EL (cell line): ENCODE data around the gene MAPK4.

Experiments
- DNase-seq: peaks from one replicate; pipeline ENCODE4 v3.0.0-alpha.2; 2016

MAPK4 gene

DNA sequence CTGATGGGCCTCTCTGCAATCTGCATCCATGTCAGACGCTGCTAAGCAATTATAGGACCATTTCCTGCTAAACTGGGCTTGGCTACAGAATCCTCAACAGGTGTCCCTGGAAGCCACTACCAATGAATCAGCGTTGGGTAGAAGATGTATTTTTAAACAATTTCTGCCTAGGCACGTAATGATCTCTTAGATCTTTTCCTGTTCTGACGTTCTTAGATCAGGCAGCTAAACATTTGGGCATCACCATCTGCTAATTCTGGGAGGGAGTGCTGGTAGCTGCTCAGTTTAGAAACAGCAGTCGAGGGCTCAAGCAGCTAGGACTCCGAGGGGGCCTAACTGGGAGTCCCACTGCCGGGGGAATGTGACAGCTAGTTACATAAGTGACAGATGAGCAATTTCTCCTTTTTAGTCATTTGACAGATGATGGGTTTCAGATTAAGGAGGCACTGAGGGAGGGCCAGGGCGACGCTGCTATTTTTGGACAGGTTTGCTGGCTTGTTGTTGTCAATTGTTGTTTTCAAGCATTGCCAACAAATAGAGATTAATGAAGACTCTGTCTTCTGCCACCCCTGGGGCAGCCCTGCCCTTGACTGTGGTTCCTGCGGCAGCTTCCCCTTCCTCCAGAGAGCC is 167.2 kb downstream of the MAPK4 start:
- DNase-seq: no peak

DNA sequence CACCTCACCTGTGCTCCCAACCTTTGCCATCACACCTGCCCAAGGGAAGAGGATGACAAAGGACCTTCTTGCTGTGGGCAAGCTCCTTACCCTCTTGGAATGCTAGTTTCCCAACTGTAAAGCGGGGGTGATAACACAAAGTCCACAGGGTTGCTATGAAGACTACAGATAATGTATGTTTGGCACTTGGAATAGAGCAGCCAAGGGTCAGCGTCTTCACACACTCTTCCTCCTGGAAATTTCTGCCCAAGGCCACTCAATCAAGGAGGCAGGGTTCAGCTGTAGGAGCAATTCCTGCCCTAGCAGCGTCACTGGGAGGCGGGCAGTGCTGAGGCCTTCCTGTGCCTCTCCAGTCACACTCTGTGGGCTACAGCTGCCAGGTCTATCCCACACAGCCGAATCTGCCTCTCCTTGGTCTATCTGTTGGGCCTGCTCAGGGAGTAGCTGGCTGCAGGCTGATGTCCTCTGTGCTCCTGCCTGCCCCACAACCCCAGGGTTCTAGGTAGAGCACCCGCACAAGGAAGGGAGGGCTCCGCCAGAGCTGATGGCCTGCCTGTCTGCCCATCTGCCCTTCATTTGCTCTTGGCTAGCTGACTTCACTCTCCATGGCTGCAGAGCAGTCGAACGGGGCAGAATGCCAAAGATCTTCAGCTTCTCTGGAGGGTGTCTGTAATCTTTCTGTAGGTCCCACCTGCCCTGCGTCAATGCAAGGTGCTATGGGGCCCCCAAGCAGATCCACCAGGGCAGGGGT is 168.0 kb downstream of the MAPK4 start:
- DNase-seq: no peak

DNA sequence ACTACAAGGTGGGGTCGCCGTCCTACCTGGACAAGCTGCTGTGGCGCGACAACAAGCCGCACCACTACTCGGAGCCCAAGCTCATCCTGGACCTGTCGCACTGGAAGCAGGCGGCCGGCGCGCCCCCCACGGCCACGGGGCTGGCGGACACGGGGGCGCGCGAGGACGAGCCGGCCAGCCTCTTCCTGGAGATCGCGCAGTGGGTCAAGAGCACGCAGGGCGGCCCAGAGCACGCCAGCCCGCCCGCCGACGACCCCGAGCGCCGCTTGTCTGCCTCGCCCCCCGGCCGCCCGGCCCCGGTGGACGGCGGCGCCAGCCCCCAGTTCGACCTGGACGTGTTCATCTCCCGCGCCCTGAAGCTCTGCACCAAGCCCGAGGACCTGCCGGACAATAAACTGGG is 169.5 kb downstream of the MAPK4 start:
- no peak for DNase-seq

DNA sequence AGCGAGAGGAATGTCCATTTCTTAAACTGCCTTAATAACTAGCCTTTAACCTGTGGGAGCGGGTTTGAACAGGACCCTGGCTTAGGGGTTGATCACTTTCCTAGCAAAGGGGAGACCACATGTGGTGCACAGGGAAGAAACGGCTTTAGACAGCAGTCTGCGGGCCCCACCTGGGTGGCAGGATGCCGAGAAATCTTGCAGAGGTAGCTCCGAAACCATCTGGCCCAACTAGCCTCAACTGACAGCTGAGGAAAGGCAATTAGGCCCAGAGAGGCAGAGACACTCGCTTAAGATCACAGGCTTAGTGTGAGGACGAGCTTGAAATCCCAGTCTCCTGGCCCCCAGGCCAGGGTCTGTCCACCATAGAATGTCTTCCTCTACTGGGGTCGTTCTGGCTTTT is 170.1 kb downstream of the MAPK4 start:
- DNase-seq: no peak

DNA sequence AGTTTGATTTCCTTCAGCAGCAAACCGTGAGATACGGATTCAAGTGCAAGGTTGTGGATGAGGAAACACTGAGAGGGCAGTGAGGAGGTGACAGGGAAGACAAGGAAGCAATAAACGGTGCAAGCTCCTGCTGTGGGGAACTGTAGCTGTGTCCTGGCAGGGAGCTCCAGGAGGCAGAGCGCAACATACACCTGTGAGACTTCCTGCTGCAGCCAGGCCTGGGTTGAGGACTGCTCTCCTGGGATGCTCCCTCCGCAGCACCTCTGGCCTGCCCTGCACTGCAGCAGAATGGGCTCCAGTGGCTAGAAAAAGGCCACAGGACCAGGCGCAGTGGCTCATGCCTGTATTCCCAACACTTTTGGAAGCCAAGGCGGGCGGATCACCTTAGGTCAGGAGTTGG is 174.5 kb downstream of the MAPK4 start:
- no peak for DNase-seq

DNA sequence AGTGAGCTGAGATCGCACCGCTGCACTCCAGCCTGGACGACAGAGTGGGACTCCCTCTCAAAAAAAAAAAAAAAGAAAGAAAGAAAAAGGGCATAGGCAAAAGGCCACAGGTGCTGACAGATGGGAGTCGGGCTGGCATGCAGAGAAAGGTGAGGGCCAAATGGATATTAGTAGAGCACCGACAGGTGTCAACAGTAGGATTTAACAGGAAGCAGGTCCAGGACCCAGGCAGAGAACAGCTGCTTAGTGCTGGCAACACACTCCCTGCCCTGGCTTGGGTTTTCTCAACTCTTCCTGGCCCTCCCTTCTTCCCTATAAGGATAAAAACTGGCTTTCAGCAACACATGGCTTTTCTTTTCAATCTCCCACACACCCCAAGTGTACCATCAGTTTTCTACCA is 175.0 kb downstream of the MAPK4 start:
- DNase-seq: no peak

DNA sequence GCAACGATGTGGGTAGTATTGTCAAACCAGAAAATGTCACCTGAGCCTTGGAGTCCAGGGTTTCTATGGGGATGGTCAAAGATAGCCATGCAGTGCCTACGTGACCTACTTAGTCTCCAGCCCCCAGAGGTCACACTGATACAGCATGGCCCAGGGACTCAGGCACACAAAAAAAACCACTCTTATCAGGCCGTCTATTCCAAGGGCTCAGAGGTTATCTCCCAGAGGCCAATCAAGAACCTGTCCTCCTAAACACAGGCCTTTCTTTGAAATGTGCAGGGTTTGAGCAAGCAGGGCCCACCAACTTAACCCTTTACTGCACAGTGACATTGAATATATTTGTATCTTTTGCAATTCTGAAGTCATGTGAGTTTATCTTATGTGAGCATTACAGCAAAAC is 177.2 kb downstream of the MAPK4 start:
- DNase-seq: no peak

DNA sequence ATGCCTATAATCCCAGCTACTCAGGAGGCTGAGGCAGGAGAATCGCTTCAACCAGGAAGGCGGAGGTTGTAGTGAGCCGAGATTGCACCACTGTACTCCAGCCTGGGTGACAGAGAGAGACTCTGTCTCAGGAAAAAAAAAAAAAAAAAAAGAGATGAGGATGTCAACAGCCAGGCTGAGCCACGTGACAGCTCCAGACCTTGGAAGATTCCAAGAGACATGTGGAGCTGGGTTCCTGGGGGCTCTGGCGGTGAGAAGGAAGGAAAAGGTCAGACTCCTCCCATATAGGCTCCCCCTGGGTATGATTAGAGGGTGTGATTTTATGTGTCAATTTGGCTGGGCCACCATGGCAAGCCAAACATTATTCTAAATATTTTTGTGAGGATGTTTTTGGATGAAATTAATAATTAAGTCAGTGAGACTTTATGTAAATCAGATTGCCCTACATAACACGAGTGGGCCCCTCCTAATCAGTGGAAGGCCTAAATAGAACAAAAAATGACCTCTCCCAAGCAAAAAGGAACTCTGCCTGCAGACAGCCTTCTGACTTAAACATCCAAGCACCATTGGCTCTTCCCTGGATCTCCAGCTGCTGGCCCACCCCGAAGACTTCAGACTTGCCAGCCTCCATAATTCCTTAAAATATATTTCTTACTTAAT is 178.3 kb downstream of the MAPK4 start:
- no peak for DNase-seq

DNA sequence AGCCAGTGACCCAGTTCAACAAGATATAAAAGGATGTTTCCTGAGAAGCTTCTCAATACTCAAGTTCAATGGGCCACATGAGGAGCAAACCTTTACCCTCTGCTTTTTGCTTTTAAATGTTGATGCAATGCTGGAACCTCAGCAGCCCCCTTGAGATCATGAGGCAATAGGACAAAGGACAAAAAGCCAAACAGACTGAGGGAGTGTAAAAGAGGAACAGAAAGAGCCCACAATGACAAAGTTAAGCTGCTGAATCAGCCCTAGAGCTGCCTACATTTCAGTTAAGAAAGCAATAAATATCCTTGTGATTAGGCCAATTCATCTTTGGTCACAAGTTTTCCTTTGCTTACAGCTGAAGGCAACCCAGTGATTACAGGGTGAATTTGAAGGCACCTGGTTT is 183.1 kb downstream of the MAPK4 start:
- DNase-seq: no peak

DNA sequence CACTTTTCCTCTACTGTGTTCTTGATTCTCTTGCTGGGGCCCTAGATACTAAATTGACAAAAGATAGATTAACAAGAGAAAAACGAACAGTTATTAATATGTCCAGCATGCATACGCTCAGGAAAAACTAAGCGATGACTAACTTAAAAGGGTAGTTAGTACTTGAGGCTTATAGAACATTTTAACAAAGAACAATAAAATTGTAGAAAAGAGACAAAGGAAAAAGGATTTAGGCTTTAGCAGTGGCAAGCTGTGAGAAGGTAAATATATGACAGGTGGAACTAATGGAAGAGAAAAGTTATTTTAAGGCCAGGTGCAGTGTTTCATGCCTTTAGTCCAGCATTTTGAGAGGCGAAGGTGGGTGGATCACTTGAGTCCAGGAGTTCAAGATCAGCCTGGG is 184.4 kb downstream of the MAPK4 start:
- DNase-seq: no peak

DNA sequence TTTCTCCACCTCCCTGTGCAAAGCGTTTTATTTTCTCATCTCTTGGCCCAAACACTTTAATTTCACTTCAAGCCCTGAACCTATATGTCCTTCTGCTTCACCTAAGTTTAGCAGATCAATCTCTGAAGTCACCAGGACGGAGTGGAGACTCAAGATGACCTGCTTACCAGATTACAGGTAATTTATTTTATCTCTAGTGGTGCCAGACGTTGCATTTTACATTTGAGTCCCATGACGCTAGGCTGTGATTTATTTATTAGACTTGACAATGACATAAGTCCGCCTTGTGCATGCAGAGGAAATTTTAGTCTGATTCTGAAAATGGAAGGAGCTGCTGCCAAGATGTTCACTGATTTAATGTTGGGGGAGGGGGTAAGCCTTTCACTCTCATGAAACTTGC is 186.1 kb downstream of the MAPK4 start:
- DNase-seq: no peak

DNA sequence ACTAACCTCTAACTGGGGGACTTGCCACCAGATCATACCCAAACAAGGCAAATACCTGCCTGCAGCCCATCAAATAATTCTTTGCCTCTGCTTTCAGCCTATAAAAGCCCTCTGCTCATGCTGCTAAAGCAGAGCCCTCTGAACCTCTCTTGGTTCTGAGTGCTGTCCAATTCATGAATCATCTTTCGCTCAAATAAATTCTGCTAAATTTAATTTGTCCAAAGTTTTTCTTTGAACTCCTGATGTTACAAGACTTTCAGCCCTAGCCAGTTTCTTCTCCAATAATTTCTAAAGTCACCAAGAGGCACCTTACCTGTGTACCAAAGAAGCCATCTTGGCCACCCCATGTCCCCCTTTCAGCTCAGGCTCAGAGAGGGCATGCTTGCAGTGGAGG is 188.0 kb downstream of the MAPK4 start:
- no peak for DNase-seq

DNA sequence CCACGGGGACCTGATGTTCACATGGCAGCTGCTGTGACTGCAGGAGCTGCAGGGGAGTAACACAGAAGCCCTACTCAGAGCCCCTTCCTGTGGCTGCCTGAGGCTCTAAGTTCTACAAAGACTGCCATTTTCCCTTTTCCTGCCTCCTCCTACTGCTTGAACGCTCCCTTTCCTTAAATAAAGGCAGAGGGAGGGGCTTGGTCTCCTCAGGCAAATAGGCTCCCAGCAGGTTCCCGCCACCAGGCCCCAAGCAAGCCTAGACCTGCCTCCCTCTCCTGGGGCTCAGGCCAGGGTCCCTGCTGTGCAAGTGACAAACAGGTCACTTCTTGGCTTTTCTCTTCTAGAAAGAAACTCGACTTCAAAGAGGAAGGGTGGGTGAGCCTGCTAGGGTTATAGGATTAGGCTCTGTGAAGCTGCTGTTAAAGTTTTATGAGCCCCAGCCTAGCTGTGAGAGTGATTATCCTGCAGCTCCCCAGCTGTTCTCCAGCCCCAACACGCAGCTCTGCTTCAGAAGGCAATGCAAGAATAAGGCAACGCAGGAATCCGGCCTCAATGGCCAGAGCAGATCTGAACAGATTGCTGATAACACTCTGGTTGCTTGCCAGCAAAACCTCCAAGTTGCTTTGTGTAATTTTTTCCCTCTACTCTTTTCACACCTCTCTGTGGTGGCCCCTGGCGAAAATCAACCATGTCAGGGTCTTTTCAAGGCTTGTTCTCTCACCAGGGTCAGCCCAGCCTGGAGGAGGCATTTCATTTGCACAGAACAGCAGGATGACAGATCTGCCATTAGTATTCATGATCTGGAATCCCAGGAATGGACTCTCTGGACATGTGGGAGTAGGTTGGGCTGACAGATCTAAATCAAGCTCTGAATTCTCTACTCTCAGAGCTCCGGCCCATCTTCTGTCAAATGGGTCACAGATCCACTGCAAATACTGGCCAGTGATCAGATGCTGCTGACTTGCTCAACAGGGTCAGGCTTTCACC is 188.6 kb downstream of the MAPK4 start:
- no peak for DNase-seq

DNA sequence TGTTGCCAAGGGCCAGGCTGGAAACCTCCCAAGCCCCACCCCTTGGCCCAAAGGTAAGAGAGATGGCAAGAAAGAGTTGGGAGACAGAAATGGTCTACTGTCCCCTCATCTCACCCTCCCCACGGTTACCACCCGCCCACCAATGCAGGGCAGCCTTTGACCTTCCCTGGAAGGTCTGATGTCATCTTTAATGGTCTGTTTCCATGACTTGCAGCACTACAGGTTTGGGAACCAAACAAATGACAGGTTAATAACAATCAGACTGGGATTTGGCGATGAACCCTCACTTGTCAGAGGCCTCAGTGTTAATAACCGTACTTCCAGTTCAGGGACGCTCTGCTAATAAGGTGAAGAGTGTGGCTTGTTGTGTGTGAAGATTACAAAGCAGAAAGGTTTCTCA is 189.5 kb downstream of the MAPK4 start:
- no peak for DNase-seq

DNA sequence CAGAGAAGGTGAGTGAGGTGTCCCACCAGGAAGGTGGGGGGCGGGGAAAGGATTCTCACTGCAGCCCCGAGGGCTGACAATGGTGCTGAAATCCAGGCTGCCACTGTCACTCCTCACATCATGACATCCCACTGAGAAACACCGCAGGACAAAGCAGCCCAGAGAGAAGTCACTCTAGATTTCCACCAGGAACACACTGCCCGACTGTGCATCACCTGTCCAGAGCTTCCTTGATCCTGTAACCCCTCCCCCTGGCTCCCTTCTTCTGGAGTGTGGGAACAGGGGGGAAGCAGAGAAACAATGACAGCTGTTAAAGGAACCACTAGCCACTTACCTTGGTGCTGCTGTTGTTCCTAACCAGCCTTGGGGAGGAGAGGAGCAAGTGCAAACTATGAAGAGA is 190.1 kb downstream of the MAPK4 start:
- no peak for DNase-seq

DNA sequence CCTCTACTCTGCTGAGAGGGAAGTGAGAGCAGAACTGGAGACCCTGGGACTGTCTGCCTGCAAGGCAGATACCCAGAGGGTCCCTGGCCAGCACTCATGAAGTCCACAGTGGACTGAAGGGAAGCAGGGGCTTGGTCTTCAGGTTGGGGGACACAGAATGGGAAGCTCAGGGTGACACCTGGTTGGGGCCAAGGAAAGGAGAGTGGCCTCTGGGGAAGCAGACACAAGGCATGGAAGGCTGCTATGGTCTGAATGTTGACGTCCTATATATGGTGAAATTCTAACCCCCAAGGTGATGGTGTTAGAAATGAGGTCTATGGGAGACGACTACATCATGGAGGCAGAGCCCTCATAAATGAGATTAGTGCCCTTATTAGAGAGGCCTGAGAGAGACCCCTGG is 190.7 kb downstream of the MAPK4 start:
- no peak for DNase-seq

DNA sequence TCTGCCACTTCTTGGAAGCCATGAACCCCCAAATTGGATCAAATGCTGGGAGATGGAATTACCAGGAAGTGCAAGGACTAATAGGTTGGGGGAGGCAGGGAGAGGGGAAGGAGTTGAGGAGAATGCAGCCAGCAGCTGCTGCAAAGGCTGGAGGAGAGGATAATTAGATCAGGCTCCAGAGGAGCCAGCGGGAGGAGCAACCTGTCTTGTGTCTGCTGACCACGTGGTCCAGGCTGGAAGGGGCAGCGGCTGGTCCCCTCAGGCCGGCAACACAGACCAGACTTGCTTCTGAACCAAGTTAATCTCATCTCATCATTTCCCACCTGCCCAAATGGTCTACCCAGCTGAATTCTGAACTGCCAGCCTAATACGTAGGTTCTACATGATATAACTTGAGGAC is 191.6 kb downstream of the MAPK4 start:
- no peak for DNase-seq

DNA sequence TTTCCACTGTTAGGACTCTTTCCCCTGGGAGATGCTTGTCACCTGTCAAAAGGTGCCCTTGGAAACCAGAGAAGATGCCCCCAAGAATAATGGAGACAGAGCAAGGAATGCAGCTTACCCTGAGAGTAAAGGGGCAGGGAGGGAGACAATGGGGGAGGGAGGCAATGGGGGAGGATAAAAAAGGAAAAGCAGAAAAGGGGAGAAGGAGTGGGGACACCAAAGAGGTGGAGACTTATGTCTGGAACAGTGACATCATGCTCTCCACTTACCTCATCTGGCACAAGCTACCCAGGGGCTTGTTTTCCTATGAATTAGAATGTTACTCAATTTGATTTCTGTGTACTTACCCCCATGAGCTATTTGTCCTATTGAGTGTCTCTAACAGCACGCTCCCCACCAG is 192.1 kb downstream of the MAPK4 start:
- DNase-seq: no peak

DNA sequence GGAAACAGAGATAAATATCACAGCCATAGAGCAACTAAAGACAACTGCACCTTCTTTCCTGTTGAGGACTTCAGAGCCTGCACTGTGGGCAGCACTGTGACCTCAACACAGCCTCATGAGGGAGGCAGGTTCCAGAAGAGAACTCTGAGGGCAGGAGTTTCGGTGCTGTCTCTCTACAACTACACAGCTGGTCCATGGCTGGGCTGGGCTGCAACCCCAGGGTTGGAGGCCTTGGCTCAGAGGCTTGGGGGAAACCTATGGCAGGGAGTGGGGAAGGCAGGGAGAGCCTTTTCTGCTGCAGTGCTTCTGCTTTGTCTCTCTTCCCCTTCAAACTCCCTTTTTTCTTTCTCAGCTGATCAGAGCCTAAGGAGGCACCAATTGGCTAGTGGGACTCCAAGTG is 193.4 kb downstream of the MAPK4 start:
- no peak for DNase-seq

DNA sequence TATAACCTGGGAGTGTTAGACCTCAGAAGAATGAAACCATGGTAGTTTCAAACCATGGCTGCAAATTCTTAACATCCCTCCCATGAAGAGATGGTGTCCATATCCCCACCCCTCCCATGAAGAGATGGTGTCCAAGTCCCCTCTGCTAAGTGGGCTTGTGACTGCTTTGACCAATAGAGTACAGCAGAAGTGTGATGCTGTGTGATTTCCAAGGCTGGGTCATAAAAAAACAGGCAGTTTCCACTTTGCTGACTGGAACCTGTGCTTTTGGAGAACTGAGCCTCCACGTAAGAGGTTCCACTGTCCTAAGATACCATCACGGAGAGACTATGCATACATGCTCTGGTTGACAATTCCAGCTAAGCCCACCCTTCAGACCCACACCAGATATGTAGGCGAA is 194.4 kb downstream of the MAPK4 start:
- no peak for DNase-seq

DNA sequence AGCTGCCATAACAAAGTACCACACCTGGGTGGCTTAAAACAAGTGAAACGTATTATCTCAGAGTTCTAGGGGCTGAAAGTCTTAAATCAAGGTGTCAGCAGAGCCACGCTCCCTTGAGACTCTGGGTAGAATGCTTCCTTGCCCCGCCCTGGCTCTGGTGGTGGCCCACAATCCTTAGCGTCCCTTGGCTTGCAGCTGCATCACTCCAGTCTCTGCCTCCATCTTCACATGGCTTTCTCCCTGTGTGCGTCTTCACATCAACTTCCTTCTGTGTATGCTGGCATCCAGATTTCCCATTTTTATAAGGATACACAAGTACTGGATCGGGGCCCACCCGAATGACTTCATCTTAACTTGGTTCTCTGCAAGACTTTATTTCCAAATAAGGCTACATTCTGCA is 197.5 kb downstream of the MAPK4 start:
- no peak for DNase-seq

DNA sequence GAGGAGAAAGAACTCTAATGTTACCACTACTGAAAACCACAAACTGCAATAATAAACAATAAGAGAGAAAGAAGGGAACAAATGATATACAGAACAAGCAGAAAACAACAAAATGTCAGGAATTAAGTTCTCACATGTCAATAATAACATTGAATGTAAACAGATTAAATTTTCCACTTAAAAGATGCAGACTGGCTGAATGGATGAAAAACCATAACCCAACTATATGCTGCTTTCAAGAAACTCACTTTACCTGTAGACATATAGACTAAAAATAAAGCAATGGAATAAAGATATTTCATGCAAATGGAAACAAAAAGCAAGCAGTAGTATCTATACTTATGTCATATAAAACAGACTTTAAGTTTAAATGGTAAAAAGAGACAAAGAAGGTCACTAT is 209.6 kb downstream of the MAPK4 start:
- DNase-seq: no peak

DNA sequence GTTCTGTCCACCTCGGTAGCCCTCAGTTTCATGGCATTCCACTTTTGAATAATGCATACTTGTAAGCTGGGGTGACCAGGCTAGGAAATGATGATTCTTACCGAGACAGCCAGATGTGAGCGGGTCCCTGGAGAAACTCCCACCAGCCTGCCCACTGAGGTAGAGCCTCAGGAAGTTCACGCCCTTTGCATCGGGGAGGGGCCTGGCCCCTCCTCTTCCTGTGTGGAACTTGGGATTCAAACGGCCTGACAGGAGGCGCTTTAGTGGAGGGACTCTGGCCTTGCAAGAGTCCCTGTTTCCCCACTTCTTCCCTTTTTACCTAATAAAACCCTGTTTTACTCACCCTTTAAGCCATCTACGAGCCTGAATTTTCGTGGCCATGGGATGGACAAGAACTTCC is 215.3 kb downstream of the MAPK4 start:
- DNase-seq: no peak
